Activated CD8-positive, alpha-beta T cell treated with anti-CD3 and anti-CD28 coated beads for 36 hours (primary cell): ENCODE results near the gene B3GAT1. TPM values are rescaled to one million over a fixed set of nuclear protein-coding genes. Genes with fewer than 3 reads are reported as not detected.

Experiments
- ATAC-seq: fragments of 200-7000 bp; cut with Tn5 transposase; one replicate; pipeline ENCODE4 v1.10.0; 2021; ENCODE audit warnings: mild to moderate bottlenecking, moderate library complexity
- CTCF ChIA-PET: fragments of 350-600 bp; sonication (Branson Sonifier 250); formaldehyde crosslinking; loops from one replicate; lab custom pipeline; 2021; ENCODE audit warnings: antibody characterized with exemption; lab: Charles Lee
- POLR2A ChIA-PET: fragments of 350-600 bp; sonication (Branson Sonifier 250); formaldehyde crosslinking; loops from one replicate; lab custom pipeline; 2021; ENCODE audit warnings: antibody characterized with exemption; lab: Charles Lee
- DNase-seq: peaks from one replicate; pipeline ENCODE4 v3.0.0-alpha.2; 2020
- H3K27ac Mint-ChIP-seq: one replicate; pipeline ENCODE4 v1.8.0; 2021; ENCODE audit warnings: mild to moderate bottlenecking, mixed read lengths
- H3K27me3 Mint-ChIP-seq: one replicate; pipeline ENCODE4 v1.8.0; 2021; ENCODE audit warnings: mixed read lengths
- H3K36me3 Mint-ChIP-seq: one replicate; pipeline ENCODE4 v1.8.0; 2021; ENCODE audit warnings: low read depth, mixed read lengths
- H3K4me1 Mint-ChIP-seq: one replicate; pipeline ENCODE4 v1.8.0; 2021; ENCODE audit warnings: low read depth, mixed read lengths
- H3K4me3 Mint-ChIP-seq: one replicate; pipeline ENCODE4 v1.8.0; 2021; ENCODE audit warnings: mild to moderate bottlenecking, moderate library complexity, mixed read lengths
- H3K9me3 Mint-ChIP-seq: one replicate; pipeline ENCODE4 v1.8.0; 2021; ENCODE audit warnings: mixed read lengths
- intact Hi-C: fragments of 100-400 bp; cut with micrococcal nuclease; formaldehyde crosslinking; loops from one replicate; pipeline ENCODE4 v1.10.0; 2022
- total RNA-seq, 2 experiments: library from RNA; stranded (reverse); gene quantifications; one replicate each; pipeline ENCODE4 v1.2.3, GENCODE V29; 2021
- TF ChIP-seq, protein P1 (sequence below): fragments of 200-600 bp; IDR thresholded peaks from one replicate; pipeline ENCODE4 v1.8.0; 2022; ENCODE audit warnings: antibody characterized with exemption, mild to moderate bottlenecking

B3GAT1 gene
- total RNA-seq, 2 experiments from 2014 or later, result 0.07 TPM; not detected in 1

DNA sequence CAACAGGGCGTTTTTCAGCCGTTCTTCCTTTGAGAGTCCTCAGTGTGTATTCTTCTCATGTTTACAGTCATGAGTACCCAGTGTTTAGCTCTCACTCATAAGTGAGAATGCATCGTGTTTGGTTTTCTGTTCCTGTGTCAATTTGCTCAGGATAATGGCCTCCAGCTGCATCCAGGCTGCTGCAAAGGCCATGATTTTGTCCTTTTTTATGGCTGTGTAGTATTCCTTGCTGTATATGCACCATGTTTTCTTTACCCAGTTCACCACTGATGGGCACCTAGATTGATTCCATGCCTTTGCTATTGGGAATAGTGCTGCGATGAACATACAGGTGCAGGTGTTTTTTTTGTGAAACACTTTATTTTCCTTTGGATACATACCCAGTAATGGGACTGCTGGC lies 23.5 kb downstream of the B3GAT1 start:
- intact Hi-C loops, result no loop called here
- H3K27ac Mint-ChIP-seq, result no peak overlapping the region
- peaks cover 29% of the 10 kb centered on the region for H3K27me3 Mint-ChIP-seq
- H3K9me3 Mint-ChIP-seq, result no peaks in the 10 kb centered on the region
- POLR2A ChIA-PET, result no interaction called here
- H3K4me1 Mint-ChIP-seq, result peaks cover 17% of the 10 kb centered on the region
- no peak for ATAC-seq
- TF ChIP-seq, protein P1, sequence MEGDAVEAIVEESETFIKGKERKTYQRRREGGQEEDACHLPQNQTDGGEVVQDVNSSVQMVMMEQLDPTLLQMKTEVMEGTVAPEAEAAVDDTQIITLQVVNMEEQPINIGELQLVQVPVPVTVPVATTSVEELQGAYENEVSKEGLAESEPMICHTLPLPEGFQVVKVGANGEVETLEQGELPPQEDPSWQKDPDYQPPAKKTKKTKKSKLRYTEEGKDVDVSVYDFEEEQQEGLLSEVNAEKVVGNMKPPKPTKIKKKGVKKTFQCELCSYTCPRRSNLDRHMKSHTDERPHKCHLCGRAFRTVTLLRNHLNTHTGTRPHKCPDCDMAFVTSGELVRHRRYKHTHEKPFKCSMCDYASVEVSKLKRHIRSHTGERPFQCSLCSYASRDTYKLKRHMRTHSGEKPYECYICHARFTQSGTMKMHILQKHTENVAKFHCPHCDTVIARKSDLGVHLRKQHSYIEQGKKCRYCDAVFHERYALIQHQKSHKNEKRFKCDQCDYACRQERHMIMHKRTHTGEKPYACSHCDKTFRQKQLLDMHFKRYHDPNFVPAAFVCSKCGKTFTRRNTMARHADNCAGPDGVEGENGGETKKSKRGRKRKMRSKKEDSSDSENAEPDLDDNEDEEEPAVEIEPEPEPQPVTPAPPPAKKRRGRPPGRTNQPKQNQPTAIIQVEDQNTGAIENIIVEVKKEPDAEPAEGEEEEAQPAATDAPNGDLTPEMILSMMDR, result no peak
- CTCF ChIA-PET, result no interaction called here
- H3K4me3 Mint-ChIP-seq, result no peak overlapping the region
- H3K36me3 Mint-ChIP-seq, result no peaks in the 10 kb centered on the region
- DNase-seq, result no peak

DNA sequence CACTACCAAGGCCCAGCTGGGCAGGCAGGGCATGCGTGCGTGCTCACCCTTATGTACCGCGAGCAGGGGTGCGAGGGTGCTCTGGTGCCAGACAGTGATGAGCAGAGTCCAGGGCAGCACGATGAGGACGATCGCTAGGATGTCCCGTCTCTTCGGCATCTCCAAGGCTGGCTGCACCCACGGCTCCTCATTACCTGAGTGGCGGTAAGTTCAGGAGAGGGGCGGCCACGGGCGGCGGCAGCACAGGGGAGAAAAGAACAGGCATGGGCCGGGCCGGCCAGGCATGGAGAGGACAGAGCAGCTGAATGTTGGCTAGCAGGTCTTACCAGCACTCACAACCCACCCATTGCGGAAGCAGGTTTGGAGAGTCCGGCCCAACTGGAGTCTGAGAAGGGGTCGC lies 24.5 kb downstream of the B3GAT1 start:
- Mint-ChIP-seq H3K9me3 (no peaks in the 10 kb centered on the region), H3K27me3 (peaks cover 29% of the 10 kb centered on the region), H3K36me3 (no peaks in the 10 kb centered on the region), H3K4me1 (peaks cover 17% of the 10 kb centered on the region), H3K27ac (no peak overlapping the region), H3K4me3 (no peak overlapping the region)
- TF ChIP-seq, protein P1, result no peak
- ChIA-PET POLR2A (no interaction called here), CTCF (no interaction called here)
- intact Hi-C loops, result no loop called here
- no peak for ATAC-seq
- no peak for DNase-seq

DNA sequence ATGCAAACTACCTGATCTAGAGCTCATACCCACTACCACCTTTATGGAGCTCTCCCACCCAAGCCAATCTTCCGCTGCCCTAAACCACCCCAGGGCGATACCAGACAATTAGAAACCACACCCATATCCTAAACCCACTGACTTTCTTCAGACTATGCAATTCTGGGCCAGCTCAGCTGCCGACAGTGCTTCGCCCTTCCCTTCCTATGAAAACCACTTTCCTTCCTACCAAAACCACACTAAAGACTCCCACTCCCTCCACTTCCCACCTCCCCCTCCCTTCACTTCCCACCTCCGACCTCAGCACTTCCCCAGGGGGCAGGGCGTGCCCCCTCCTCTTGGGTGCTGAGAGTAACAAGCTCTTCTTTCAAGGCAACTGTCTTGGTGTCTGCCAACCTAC lies 25.1 kb downstream of the B3GAT1 start:
- POLR2A ChIA-PET, result no interaction called here

DNA sequence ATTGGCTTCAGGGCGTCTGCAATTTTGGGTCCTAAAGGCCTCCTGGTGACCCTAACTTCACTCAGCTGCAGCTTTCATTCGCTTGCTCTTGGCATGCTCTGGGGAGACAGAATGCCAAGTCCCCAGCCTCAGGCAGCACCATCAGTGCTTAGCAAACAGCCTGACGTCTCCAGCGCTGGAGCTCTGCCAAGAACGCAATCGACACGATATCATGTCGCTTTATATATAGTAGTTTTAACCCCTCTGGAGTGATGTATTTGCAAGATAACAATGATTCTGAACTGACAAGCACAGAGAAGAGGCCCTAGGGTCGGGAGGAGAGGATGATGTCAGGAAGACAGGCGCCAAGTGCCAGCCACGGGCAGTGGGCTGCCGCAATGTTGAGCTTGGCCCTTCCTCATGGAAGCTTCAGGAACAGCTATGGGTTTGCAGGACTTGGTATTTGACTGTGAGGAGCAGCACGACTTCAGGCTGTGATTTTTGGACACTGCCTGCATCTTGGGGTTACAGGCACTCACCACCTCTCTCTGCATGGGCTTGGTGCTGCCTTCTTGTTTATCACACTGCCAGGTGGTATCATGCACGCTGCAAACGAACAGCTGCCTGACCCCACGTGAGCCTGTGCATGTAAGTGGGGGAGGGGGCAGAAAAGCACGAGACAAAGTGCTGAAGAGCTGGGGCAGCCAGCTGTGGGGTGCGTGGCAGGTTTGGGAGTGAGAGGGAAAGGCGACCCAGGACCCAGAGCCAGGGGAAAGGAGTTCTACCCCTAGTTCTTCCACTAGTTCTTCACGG lies 26.1 kb downstream of the B3GAT1 start:
- ChIA-PET POLR2A (no interaction called here), CTCF (no interaction called here)
- intact Hi-C loops, result no loop called here
- Mint-ChIP-seq H3K27ac (no peak overlapping the region), H3K9me3 (no peaks in the 10 kb centered on the region), H3K4me1 (peaks cover 17% of the 10 kb centered on the region), H3K4me3 (no peak overlapping the region), H3K27me3 (peaks cover 29% of the 10 kb centered on the region), H3K36me3 (no peaks in the 10 kb centered on the region)
- TF ChIP-seq, protein P1, result no peak
- no peak for DNase-seq
- no peak for ATAC-seq

More for the DNA sequence above, 25.1 kb downstream of the B3GAT1 start:
- DNase-seq, result no peak
- Mint-ChIP-seq H3K27me3 (peaks cover 29% of the 10 kb centered on the region), H3K4me3 (no peak overlapping the region), H3K27ac (no peak overlapping the region), H3K4me1 (peaks cover 17% of the 10 kb centered on the region), H3K9me3 (no peaks in the 10 kb centered on the region), H3K36me3 (no peaks in the 10 kb centered on the region)
- CTCF ChIA-PET, result no interaction called here
- no peak for ATAC-seq
- TF ChIP-seq, protein P1, result no peak
- intact Hi-C loops, result no loop called here

DNA sequence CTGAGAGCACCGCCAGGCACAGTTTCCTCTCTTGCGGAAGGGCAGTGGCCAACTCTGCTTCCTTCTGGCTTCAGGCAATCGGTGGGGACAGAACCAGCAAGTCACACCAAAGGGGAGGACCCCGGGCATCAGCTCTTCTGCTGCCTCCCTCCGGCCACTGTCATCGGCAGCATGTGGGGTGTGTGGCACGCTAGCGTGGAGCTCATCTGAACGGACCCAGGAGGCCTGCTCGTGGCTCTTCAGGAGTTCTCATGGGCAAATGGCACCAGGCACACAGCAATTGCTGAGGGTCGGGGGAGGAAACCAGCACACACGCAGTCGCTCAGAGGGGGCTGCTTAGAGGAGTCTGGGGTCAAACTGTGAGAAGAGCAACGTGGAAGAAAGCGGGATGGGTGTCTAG lies 26.9 kb downstream of the B3GAT1 start:
- DNase-seq, result no peak
- Mint-ChIP-seq H3K27ac (no peak overlapping the region), H3K36me3 (no peaks in the 10 kb centered on the region), H3K4me1 (peaks cover 17% of the 10 kb centered on the region), H3K27me3 (peaks cover 27% of the 10 kb centered on the region), H3K4me3 (no peak overlapping the region), H3K9me3 (no peaks in the 10 kb centered on the region)
- ChIA-PET CTCF (interaction anchor here (0.7 kb wide), 1 partner anchor 14 kb away, joined by 3 read pairs; no protein-coding TSS in a partner anchor), POLR2A (no interaction called here)
- TF ChIP-seq, protein P1, result no peak
- intact Hi-C loops, result no loop called here
- ATAC-seq, result no peak
